K562 (cell line): ENCODE measurements around the gene SLC25A34. TPM values are rescaled to one million over a fixed set of nuclear protein-coding genes. Genes with fewer than 3 reads are reported as not detected.

Source experiments
- ATAC-seq: fragments of 200-7000 bp; cut with Tn5 transposase; 3 replicates; pipeline ENCODE4 v1.9.1; 2020; ENCODE audit warnings: moderate library complexity
- BruUV-seq: library from RNA; stranded (reverse); fragments of 400-500 nt; replicated peaks from 2 replicates; lab custom pipeline; 2021; lab: Mats Ljungman, UMichigan
- CTCF ChIA-PET: fragments of 300-600 bp; formaldehyde crosslinking; extraction: SDS; loops from one replicate; lab custom pipeline; 2021; ENCODE audit warnings: low intra/inter-chr PET ratio; lab: Yijun Ruan, JAX
- POLR2A ChIA-PET: fragments of 300-600, 350-650 bp; sonication (Branson Sonifier 250); formaldehyde crosslinking; extraction: SDS; loops from one replicate; lab custom pipeline; 2021; ENCODE audit warnings: antibody characterized with exemption, inconsistent platforms; lab: Yijun Ruan, JAX
- DNase-seq, 4 experiments: peaks; one replicate each; pipeline versions ENCODE4 v3.0.0 to v3.0.0-alpha.2; 2011 to 2018; ENCODE audit warnings: low spot score in 3 of 4, mixed read lengths in 3 of 4; ENCODE audit errors: extremely low read depth in 1 of 4
- FAIRE-seq: peaks from 2 replicates; lab custom pipeline; 2011; peaks lifted over from hg19 to GRCh38; lab: Jason Lieb, UNC
- H2AFZ ChIP-seq: 2 replicates; pipeline ENCODE4 v1.6.0; 2011; ENCODE audit warnings: low read depth, low read length, control low read depth, inconsistent platforms
- H3K27ac ChIP-seq: fragments of 200-600 bp; 3 replicates; pipeline ENCODE4 v1.8.0; 2011; ENCODE audit warnings: low read depth, mild to moderate bottlenecking, control low read depth, inconsistent platforms, low read length, moderate library complexity, mixed read lengths; ENCODE audit errors: extremely low read depth
- H3K27me3 ChIP-seq, 2 experiments: fragments of 300-600 bp in 1 of 2; 2 replicates in 1 of 2; 3 replicates in 1 of 2; pipeline versions ENCODE4 v1.6.0 to v1.8.0; 2011; ENCODE audit warnings: inconsistent platforms in 2 of 2, low read length in 2 of 2, mild to moderate bottlenecking in 1 of 2, mixed read lengths in 1 of 2, moderate library complexity in 1 of 2; ENCODE audit not compliant: control insufficient read depth in 2 of 2, insufficient read depth in 2 of 2
- H3K36me3 ChIP-seq: fragments of 300-600 bp; 3 replicates; pipeline ENCODE4 v1.8.0; 2011; ENCODE audit warnings: mild to moderate bottlenecking, low read length, inconsistent platforms; ENCODE audit not compliant: control insufficient read depth, insufficient read depth
- H3K4me1 ChIP-seq, 2 experiments: fragments of 200-600 bp in 1 of 2; replicated peaks in 1 of 2; 2 replicates in 1 of 2; 3 replicates in 1 of 2; pipeline versions ENCODE4 v1.5.1 to v1.8.0; 2011; ENCODE audit warnings: inconsistent platforms in 2 of 2, low read length in 2 of 2, mild to moderate bottlenecking in 1 of 2, mixed read lengths in 1 of 2, moderate library complexity in 1 of 2; ENCODE audit not compliant: control insufficient read depth in 2 of 2, insufficient read depth in 2 of 2
- H3K4me2 ChIP-seq: 2 replicates; pipeline ENCODE4 v1.6.1; 2011; ENCODE audit warnings: low read length, control low read depth, inconsistent platforms, mixed read lengths; ENCODE audit not compliant: insufficient read depth
- H3K4me3 ChIP-seq: fragments of 200-600 bp; sonication (generic), shearing (Covaris generic); 2 replicates; pipeline ENCODE4 v1.5.1; 2016; ENCODE audit warnings: control low read depth, inconsistent platforms
- H3K79me2 ChIP-seq: fragments of 200-600 bp; 3 replicates; pipeline ENCODE4 v1.8.0; 2011; ENCODE audit warnings: low read length, inconsistent platforms; ENCODE audit not compliant: control insufficient read depth, insufficient read depth
- H3K9ac ChIP-seq, 2 experiments: 2 replicates each; pipeline versions ENCODE4 v1.6.0 to v1.6.1; 2011; ENCODE audit warnings: low read depth in 2 of 2, low read length in 2 of 2, control low read depth in 1 of 2, inconsistent platforms in 1 of 2, mild to moderate bottlenecking in 1 of 2, mixed read lengths in 1 of 2; ENCODE audit not compliant: insufficient read depth in 1 of 2
- H3K9me1 ChIP-seq: one replicate; pipeline ENCODE4 v1.6.0; 2011; ENCODE audit warnings: inconsistent platforms, mild to moderate bottlenecking, low read length, moderate library complexity; ENCODE audit not compliant: control insufficient read depth, insufficient read depth
- H3K9me3 ChIP-seq: replicated peaks from 2 replicates; pipeline ENCODE4 v1.5.1; 2011; ENCODE audit warnings: low read depth, low read length, inconsistent platforms; ENCODE audit not compliant: control insufficient read depth, insufficient read depth
- H4K20me1 ChIP-seq: replicated peaks from 2 replicates; pipeline ENCODE4 v1.6.1; 2011; ENCODE audit warnings: low read length, inconsistent platforms, mixed read lengths; ENCODE audit not compliant: control insufficient read depth, insufficient read depth
- BRCA1 ChIP-seq, 2 experiments: fragments of 450-650 bp in 1 of 2; sonication (generic) in 1 of 2; formaldehyde crosslinking in 1 of 2; IDR thresholded peaks; 2 replicates each; pipeline versions ENCODE4 v1.5.0 to v1.6.1; 2017 to 2020; ENCODE audit warnings: mild to moderate bottlenecking in 1 of 2, missing genetic modification reagents in 1 of 2
- HDAC1 ChIP-seq, 2 experiments: fragments of 450-650 bp; IDR thresholded peaks; 2 replicates each; pipeline ENCODE4 v1.6.1; 2016 to 2017; ENCODE audit warnings: inconsistent platforms in 1 of 2, mild to moderate bottlenecking in 1 of 2, moderate library complexity in 1 of 2
- RNF2 ChIP-seq: sonication (generic); IDR thresholded peaks from 2 replicates; pipeline ENCODE4 v1.6.1; 2016
- TGIF2 ChIP-seq: sonication (generic); formaldehyde crosslinking; IDR thresholded peaks from 2 replicates; pipeline ENCODE4 v1.8.1; 2022; ENCODE audit warnings: mild to moderate bottlenecking, missing genetic modification reagents, moderate library complexity
- ZNF232 ChIP-seq: sonication (generic); formaldehyde crosslinking; IDR thresholded peaks from 2 replicates; pipeline ENCODE4 v1.8.0; 2022; ENCODE audit warnings: mild to moderate bottlenecking, missing genetic modification reagents
- WGBS: fragments of 100-300 bp; shearing (Covaris generic); methylation state at CpG from one replicate; pipeline ENCODE4 v1.1.6; 2016; ENCODE audit warnings: low coverage, mixed read lengths; ENCODE audit not compliant: insufficient coverage; ENCODE audit errors: missing lambda C conversion rate; 5-methylcytosine and 5-hydroxymethylcytosine counted together
- in situ Hi-C: fragments of 300-500 bp; cut with MboI; formaldehyde crosslinking; loops from 4 replicates; pipeline ENCODE4 v1.15.0; 2018; ENCODE audit warnings: inconsistent platforms, mixed read lengths
- intact Hi-C: fragments of 100-400 bp; cut with micrococcal nuclease; formaldehyde crosslinking; loops from 2 replicates; pipeline ENCODE4 v1.14.2; 2022
- polyA plus RNA-seq, 8 experiments: library from polyadenylated mRNA; depleted of rRNA in 4 of 8; stranded (reverse) in 5 of 8; unstranded in 3 of 8; fragments of >200 nt; fragmentation: Nextera tagmentation in 2 of 8; fragmentation: Illumina TruSeq in 1 of 8; extraction: Ambion mirVana in 2 of 8; extraction: Trizol in 1 of 8; gene quantifications; 2 replicates each; pipeline versions ENCODE4 v1.2.1 to v1.2.3, GENCODE V29; 2011 to 2014; ENCODE audit warnings: inconsistent platforms in 1 of 8, missing spikeins in 1 of 8
- total RNA-seq, 7 experiments: library from RNA; depleted of rRNA in 6 of 7; stranded (reverse); fragments of >200 nt in 6 of 7; fragmentation: Illumina TruSeq in 2 of 7; extraction: Trizol in 2 of 7; gene quantifications; 2 replicates each; pipeline versions ENCODE4 v1.2.1 to v1.2.3, GENCODE V29; 2011 to 2021; ENCODE audit warnings: low replicate concordance in 1 of 7
- TF ChIP-seq, protein P1 (sequence below): fragments of 450-650 bp; IDR thresholded peaks from 2 replicates; pipeline ENCODE4 v1.7.1; 2018; ENCODE audit warnings: mild to moderate bottlenecking, low read depth; ENCODE audit not compliant: partially characterized antibody

The SLC25A34 gene
- total and polyA plus RNA-seq, 9 of the 15 experiments (the other 6 are each of a cell fraction or from before 2014, with no cell fraction given), result 0.01 to 0.57 (median 0.16) TPM

DNA sequence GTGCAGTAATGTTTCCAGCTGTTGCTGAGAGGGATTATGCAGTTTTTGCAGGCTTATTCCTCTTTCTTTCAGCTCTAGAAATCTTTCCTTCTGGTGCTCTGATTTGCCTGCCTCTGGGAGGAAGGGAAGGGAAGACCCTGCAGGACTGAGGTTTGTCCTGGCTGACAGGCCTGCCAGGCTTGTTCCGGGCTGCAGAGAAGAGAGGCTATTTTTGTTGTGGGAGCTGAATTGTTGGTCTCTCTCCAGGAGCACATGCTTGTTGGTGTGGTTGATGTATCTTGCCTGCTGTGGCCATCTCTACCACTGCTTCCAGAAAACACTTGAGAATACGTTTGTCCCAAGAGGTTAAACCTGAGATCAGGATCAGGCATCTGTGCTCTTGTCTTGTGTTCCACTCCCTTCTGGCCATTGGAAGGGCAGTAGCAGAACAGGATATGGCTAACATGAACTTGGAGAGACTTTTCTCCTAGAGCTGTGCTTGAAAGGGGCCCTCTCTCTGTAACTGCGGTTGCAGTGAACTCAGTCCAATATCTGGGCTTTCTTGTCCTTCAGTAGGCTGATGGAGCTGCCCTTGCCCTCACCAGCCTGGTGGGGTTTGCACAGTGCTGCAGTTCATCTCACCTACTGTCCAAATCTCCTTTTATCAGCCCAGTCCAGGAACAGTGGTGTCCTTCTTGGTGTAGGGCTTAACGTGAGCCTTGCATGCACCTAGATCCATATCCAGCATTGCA lies 21.5 kb upstream of the SLC25A34 start:
- FAIRE-seq, result peak; percentile 64
- CTCF ChIA-PET, result no interaction called here
- H3K36me3 ChIP-seq, result peaks cover 38% of the 10 kb centered on the region
- no peaks in the 10 kb centered on the region for H3K4me1 ChIP-seq
- BruUV-seq, result no TSS peak
- H3K9me1 ChIP-seq, result no peaks in the 10 kb centered on the region
- intact Hi-C loops, result no loop called here
- peaks cover 7% of the 10 kb centered on the region for H4K20me1 ChIP-seq
- DNase-seq, result no peak
- TF ChIP-seq ZNF232 (no peak), HDAC1 (IDR thresholded peaks at IDR 0.05) (no peak), TGIF2 (no peak), BRCA1 (IDR thresholded peaks at IDR 0.05) (no peak), BRCA1 (CRISPR knock-in tag; IDR thresholded peaks at IDR 0.05) (no peak), RNF2 (no peak)
- TF ChIP-seq, protein P1, sequence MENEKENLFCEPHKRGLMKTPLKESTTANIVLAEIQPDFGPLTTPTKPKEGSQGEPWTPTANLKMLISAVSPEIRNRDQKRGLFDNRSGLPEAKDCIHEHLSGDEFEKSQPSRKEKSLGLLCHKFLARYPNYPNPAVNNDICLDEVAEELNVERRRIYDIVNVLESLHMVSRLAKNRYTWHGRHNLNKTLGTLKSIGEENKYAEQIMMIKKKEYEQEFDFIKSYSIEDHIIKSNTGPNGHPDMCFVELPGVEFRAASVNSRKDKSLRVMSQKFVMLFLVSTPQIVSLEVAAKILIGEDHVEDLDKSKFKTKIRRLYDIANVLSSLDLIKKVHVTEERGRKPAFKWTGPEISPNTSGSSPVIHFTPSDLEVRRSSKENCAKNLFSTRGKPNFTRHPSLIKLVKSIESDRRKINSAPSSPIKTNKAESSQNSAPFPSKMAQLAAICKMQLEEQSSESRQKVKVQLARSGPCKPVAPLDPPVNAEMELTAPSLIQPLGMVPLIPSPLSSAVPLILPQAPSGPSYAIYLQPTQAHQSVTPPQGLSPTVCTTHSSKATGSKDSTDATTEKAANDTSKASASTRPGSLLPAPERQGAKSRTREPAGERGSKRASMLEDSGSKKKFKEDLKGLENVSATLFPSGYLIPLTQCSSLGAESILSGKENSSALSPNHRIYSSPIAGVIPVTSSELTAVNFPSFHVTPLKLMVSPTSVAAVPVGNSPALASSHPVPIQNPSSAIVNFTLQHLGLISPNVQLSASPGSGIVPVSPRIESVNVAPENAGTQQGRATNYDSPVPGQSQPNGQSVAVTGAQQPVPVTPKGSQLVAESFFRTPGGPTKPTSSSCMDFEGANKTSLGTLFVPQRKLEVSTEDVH, result no peak
- TF ChIP-seq, all 486 proteins: peak for 0
- no peak for ATAC-seq
- peaks cover 12% of the 10 kb centered on the region; the same call in 2 of the 3 replicates for H3K79me2 ChIP-seq
- H3K27me3 ChIP-seq, result no peaks in the 10 kb centered on the region
- H3K4me2 ChIP-seq, result no peak overlapping the region
- in situ Hi-C loops, result no loop called here
- no peak overlapping the region for H2AFZ ChIP-seq
- POLR2A ChIA-PET, result interaction anchor here (0.6 to 1.1 kb wide), 4 partner anchors 9 to 17 kb away, joined by 3 read pairs; no protein-coding TSS in a partner anchor
- no peak overlapping the region for H3K9ac ChIP-seq
- 57% methylated on average over 4 of the region's 4 CpGs for WGBS
- no peak overlapping the region for H3K4me3 ChIP-seq
- H3K9me3 ChIP-seq, result no peaks in the 10 kb centered on the region
- no peak overlapping the region for H3K27ac ChIP-seq
